Measurements from ENCODE around the gene MYOG. TPM values are rescaled to one million over a fixed set of nuclear protein-coding genes. Genes with fewer than 3 reads are reported as not detected.

Gene MYOG
- total RNA-seq, 1 experiment from 2014 or later = not detected

DNA sequence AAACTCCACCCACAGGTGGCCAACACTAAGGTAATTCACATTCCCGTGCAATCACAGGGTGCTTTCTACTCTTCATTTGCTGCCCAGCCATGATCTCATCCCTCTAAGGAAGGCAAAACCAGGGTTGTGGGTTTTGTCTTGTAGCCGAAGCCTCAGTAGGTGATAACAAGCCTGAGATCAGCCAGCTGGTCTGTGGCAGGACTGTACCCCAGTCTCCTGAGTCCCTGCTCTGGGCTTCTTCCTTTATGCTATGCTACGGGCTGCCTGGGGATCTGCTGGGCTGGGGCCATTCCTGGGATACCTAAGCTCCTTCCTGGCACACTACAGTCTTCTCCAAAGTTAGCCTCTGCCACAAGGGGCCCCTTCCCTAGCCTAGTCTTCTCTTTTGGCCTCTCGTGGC, 49.7 kb downstream of the MYOG start:
- no peak for DNase-seq (ENCODE audit: extremely low read depth, low read depth)

DNA sequence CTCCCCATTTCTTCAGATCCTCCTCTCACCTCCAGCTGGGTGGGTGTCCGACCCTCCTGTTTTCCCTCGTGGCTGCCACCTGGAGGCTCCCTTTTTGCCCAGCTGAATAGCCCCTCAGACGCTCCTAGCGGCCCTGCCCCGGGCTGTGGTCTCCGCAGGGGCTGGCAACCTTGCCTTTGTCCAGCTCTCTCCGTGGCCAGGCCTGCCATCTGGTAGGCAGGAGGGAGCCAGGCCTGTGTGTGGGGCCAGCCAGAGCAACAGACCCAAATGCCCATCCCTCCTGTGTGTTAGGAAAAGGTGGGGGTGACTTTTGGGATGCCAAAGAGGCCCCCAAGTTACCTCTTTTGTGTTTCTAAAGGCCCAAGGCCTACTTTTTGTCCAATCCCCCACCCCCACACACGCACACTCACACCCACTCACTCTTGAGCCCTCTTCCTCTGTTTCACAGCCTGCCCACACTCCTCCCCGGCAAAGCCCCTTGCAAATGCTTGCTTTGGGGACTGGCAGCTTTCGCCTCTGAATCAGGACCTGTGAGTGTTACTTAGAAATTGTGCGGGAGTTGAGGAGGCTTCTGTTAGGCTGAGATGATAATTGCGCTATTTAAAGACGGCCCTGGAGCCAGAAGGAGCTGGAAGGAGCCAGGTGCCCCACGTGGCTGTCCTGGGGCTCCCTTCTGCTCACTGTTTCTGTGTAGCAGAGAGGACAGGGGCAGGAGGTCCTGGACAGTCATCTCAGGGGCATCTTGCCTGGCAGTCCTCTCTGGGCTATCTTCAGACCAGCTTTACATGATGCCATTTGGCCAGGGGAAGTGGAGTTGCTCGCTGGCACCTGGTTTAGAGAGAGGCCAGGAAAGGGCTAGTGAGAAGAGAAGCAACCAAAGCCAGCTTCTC, 50.5 kb downstream of the MYOG start:
- no peak for DNase-seq (ENCODE audit: extremely low read depth, low read depth)

DNA sequence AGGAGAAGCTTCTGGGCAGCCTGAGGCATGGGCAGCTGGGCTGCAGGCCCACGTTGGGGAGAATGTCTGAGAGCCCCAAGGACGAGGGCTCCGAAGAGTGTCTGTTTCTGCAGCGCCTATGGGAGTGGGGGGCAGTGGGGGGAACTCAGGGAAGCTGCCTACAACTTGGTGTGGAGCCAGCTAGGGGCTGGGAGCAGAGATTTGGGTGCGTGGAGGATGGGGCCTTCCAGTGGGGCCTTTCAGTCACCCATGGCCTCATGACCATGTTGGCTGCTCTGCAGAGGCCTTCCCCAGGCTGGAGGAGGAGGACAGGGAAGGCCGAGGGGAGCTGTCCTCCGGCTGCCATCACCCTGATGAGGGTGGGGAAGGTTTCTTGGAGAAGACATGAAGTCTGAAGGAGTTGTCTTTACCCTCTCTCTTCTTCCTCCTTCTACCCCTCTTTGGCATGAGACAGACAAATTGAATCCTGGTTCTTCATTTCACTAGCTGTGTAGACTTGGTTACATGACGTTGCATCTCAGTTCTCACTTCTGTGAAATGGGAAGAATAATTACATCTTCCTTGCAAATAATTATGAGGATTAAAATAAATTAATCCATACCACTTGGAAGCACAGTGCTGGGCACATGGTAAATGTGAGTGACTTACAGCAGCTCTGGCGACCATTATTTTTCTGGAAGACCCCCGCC, 51.2 kb downstream of the MYOG start:
- DNase-seq (ENCODE audit: extremely low read depth, low read depth) = no peak

DNA sequence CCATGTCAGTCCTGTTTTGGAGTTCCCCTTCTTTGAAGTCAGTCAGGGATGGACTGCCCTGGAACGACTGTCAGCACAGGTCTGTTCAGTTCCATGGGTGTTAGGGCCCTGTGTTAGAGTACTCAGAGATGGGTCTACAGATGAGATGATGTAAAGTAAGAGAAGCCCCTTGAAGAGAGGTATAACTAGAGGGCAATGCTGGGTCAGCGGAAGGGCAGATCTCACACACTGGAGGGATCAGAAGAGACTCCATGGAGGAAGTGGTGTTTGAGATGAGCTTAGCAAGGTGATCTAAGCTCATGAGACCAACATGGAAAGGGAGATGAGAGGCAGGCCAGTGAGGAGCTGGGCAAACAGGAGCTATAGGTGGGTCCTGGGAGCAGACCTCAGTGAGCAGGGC, 51.9 kb downstream of the MYOG start:
- DNase-seq (ENCODE audit: extremely low read depth, low read depth) = no peak

DNA sequence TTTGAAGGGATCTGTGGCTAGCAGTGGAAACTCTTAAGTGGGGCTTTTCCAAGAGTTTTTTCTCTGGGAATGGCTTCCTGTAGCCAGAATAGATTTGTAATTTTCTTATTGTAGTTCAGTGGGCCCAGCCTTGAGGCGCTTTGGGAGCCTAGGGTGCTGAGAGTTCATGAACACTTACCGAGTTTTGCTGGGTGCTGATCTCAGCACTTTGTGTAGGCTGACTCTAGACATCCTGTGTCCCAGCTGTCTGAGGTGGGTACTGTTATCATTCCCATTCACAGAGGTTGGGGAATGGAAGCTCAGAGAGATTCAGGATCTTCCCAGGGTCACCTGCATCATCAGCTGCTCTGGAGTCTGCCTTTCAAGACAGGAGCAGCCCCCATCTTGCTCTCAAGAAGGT, 52.5 kb downstream of the MYOG start:
- DNase-seq (ENCODE audit: extremely low read depth, low read depth) = no peak

Other genes starting within 250 kb of the MYOG start
- 13.5 and 13.8 TPM in 2 replicates for gene RABIF, start 196.9 kb downstream of the MYOG start, total RNA-seq (2014; rRNA removed; shearing (Covaris generic))
- gene KLHL12, start 158.8 kb downstream of the MYOG start, total RNA-seq (2014; rRNA removed; shearing (Covaris generic)) = 41.0 and 44.6 TPM in 2 replicates
- 152 and 161 TPM in 2 replicates for gene ADIPOR1, start 127.7 kb downstream of the MYOG start, total RNA-seq (2014; rRNA removed; shearing (Covaris generic))
- gene CYB5R1, start 118.8 kb downstream of the MYOG start, total RNA-seq (2014; rRNA removed; shearing (Covaris generic)) = 15.8 and 17.4 TPM in 2 replicates
- 121 and 128 TPM in 2 replicates for gene TMEM183A, start 78.6 kb downstream of the MYOG start, total RNA-seq (2014; rRNA removed; shearing (Covaris generic))
- gene PPFIA4, start 59.5 kb downstream of the MYOG start, total RNA-seq (2014; rRNA removed; shearing (Covaris generic)) = 3.4 and 4.2 TPM in 2 replicates
- 0.17 TPM in 1 of 2 replicates, not detected in the other for gene ADORA1, start 41.7 kb upstream of the MYOG start, total RNA-seq (2014; rRNA removed; shearing (Covaris generic))
- not detected in 2 replicates for gene MYBPH, start 89.8 kb upstream of the MYOG start, total RNA-seq (2014; rRNA removed; shearing (Covaris generic))
- gene CHI3L1, start 100.7 kb upstream of the MYOG start, total RNA-seq (2014; rRNA removed; shearing (Covaris generic)) = not detected in 2 replicates
- not detected in 2 replicates for gene CHIT1, start 143.7 kb upstream of the MYOG start, total RNA-seq (2014; rRNA removed; shearing (Covaris generic))
- gene BTG2, start 219.5 kb upstream of the MYOG start, total RNA-seq (2014; rRNA removed; shearing (Covaris generic)) = 19.6 and 19.9 TPM in 2 replicates